ENCODE data around the gene ZNF655. TPM values are rescaled to one million over a fixed set of nuclear protein-coding genes. Genes with fewer than 3 reads are reported as not detected.

The ZNF655 gene
- total and polyA plus RNA-seq, 2 of the 4 experiments (the other 2 are of a cell fraction), result 49.6 to 54.7 TPM

GRCh38 chr7:99625961-99626360 lies 67.5 kb downstream of the ZNF655 start:
- H4K91ac ChIP-seq (ENCODE audit: insufficient read depth, low read depth, low read length), result no peak overlapping the region
- no peaks in the 10 kb centered on the region for H3K4me1 ChIP-seq (ENCODE audit: control insufficient read depth, insufficient read depth, low read length)
- no peak for ATAC-seq (ENCODE audit: low read depth)
- ChIA-PET POLR2A (ENCODE audit: unreplicated experiment) (no interaction called here), CTCF (no interaction called here)
- no peak overlapping the region for H3K9ac ChIP-seq (ENCODE audit: low read depth, low read length)
- in situ Hi-C loops (cut with MboI; ENCODE audit: low sequenced_read_pairs) (no loop called here), intact Hi-C loops (cut with micrococcal nuclease) (no loop called here), dilution Hi-C loops (cut with HindIII; ENCODE audit: low sequenced_read_pairs, unreplicated experiment) (no loop called here)
- H3K9me1 ChIP-seq (ENCODE audit: insufficient read depth, low read length), result no peaks in the 10 kb centered on the region; the same call in 1 of the 2 replicates
- H3K27me3 ChIP-seq (ENCODE audit: control insufficient read depth, insufficient read depth, low read length), result no peaks in the 10 kb centered on the region
- H2BK15ac ChIP-seq (ENCODE audit: low read depth, low read length), result no peak overlapping the region
- no peak overlapping the region for H3K23ac ChIP-seq (ENCODE audit: low read depth, low read length)
- no peak overlapping the region for H2AFZ ChIP-seq (replicated peaks; ENCODE audit: low read length, poor library complexity)
- no peak overlapping the region for H3K56ac ChIP-seq (ENCODE audit: extremely low read depth, insufficient read depth, low read length)
- H4K8ac ChIP-seq (ENCODE audit: low read depth in 2 of 2, low read length in 2 of 2), result no peak overlapping the region
- no peak overlapping the region for H3K27ac ChIP-seq (ENCODE audit: insufficient read depth, low read length)
- no peak overlapping the region for H3K4ac ChIP-seq (ENCODE audit: low read depth, low read length)
- H2BK20ac ChIP-seq (ENCODE audit: low read depth, low read length), result no peak overlapping the region
- H3K14ac ChIP-seq (replicated peaks; ENCODE audit: low read depth, low read length), result no peak overlapping the region
- H2BK5ac ChIP-seq (ENCODE audit: low read depth, low read length, poor library complexity, severe bottlenecking), result no peak overlapping the region
- no peak overlapping the region for H2BK120ac ChIP-seq (ENCODE audit: low read depth, low read length)
- no peaks in the 10 kb centered on the region for H4K20me1 ChIP-seq (ENCODE audit: insufficient read depth, low read length)
- no peak overlapping the region for H2AK9ac ChIP-seq (replicated peaks; ENCODE audit: low read depth, low read length, poor library complexity)
- no TSS peak for BruUV-seq (replicated peaks)
- DNase-seq, result no peak
- H3K36me3 ChIP-seq (ENCODE audit: control insufficient read depth, insufficient read depth, low read length), result peaks cover 70% of the 10 kb centered on the region
- no peak overlapping the region for H3K4me2 ChIP-seq (ENCODE audit: low read depth, low read length)
- H3K9me3 ChIP-seq (ENCODE audit: control insufficient read depth, insufficient read depth, low read length), result no peaks in the 10 kb centered on the region
- H3K4me3 ChIP-seq (ENCODE audit: insufficient read depth, low read depth, low read length), result no peak overlapping the region
- H3K79me1 ChIP-seq (ENCODE audit: low read depth in 1 of 2, low read length in 2 of 2), result peaks cover 14 to 31% of the 10 kb centered on the region in 2 experiments
- no peak overlapping the region for H3K18ac ChIP-seq (ENCODE audit: low read depth, low read length)
- WGBS, 2 experiments (ENCODE audit: extremely low coverage in 2 of 2, insufficient read length in 1 of 2), result 100% methylated on average over 2 of the region's 4 CpGs; no CpG with 5 or more reads in 1 of the 2 experiments
- H2AK5ac ChIP-seq (ENCODE audit: low read depth, low read length), result no peak overlapping the region
- no peak overlapping the region for H4K5ac ChIP-seq (ENCODE audit: low read depth, low read length)
- no peak for TF ChIP-seq FOS (IDR thresholded peaks at IDR 0.05; ENCODE audit: low read depth, low read length)
- no peak for TF ChIP-seq CTCF (conservative IDR thresholded peaks at IDR 0.05; ENCODE audit: low read depth, low read length)
- TF ChIP-seq POLR2A (IDR thresholded peaks at IDR 0.05; ENCODE audit: low read depth, low read length), result no peak
- no peak for TF ChIP-seq SMC3 (IDR thresholded peaks at IDR 0.05; ENCODE audit: low read depth, low read length)
- no peak for TF ChIP-seq USF2 (IDR thresholded peaks at IDR 0.05; ENCODE audit: low read depth, low read length)
- TF ChIP-seq RCOR1 (IDR thresholded peaks at IDR 0.05; ENCODE audit: insufficient replicate concordance, low read length), result no peak
- TF ChIP-seq CHD1 (IDR thresholded peaks at IDR 0.05; ENCODE audit: low read depth, low read length), result no peak
- no peak for TF ChIP-seq ELK1 (IDR thresholded peaks at IDR 0.05; ENCODE audit: borderline replicate concordance, low read depth, low read length)
- TF ChIP-seq MAFK (IDR thresholded peaks at IDR 0.05; ENCODE audit: low read depth, low read length), result no peak

Measured in IMR-90 (cell line).